Stimulated activated CD4-positive, alpha-beta T cell treated with anti-CD3 and anti-CD28 coated beads, Interleukin-12 subunit alpha, Interleukin-12 subunit beta, amount 100 ng/mL, for 4 hours (primary cell): ENCODE results near the gene HIP1R.
A peak's percentile ranks its signal among the peaks of the same experiment; 100 is the strongest.
"Not testable (repeated sequence)": the region's sequence is repeated elsewhere in the genome, so short reads cannot be mapped to it uniquely, and the experiment has no call there.

ENCODE experiments used
- DNase-seq: peaks from one replicate; pipeline ENCODE4 v3.0.0-alpha.2; 2020

Gene HIP1R

GRCh38 chr12:122862872-122863701 is 27.8 kb downstream of the HIP1R start:
- DNase-seq, result no peak

- DNase-seq, result no peak
These were observed 29.6 kb downstream of the HIP1R start for GRCh38 chr12:122864894-122865253.

GRCh38 chr12:122865268-122866231 is 30.3 kb downstream of the HIP1R start:
- DNase-seq, result no peak

- DNase-seq, result no peak
These were observed 31.1 kb downstream of the HIP1R start for GRCh38 chr12:122866379-122866778.

- no peak for DNase-seq
These were observed 31.8 kb downstream of the HIP1R start for GRCh38 chr12:122866950-122867607.

- no peak for DNase-seq
These were observed 32.6 kb downstream of the HIP1R start for GRCh38 chr12:122867691-122868461.

GRCh38 chr12:122868471-122869177 is 33.4 kb downstream of the HIP1R start:
- no peak for DNase-seq

GRCh38 chr12:122869207-122869973 is 34.1 kb downstream of the HIP1R start:
- DNase-seq, result no peak

GRCh38 chr12:122870163-122870842 is 35.0 kb downstream of the HIP1R start:
- DNase-seq, result no peak

- no peak for DNase-seq
These were observed 35.8 kb downstream of the HIP1R start for GRCh38 chr12:122870867-122871664.

GRCh38 chr12:122871851-122872780 is 36.9 kb downstream of the HIP1R start:
- DNase-seq, result peak; percentile 54

GRCh38 chr12:122872815-122873361 is 37.6 kb downstream of the HIP1R start:
- no peak for DNase-seq

GRCh38 chr12:122873540-122873939 is 38.3 kb downstream of the HIP1R start:
- DNase-seq, result no peak

GRCh38 chr12:122874081-122874480 is 38.8 kb downstream of the HIP1R start:
- DNase-seq, result peak; percentile 43

GRCh38 chr12:122875590-122876220 is 40.4 kb downstream of the HIP1R start:
- no peak for DNase-seq

GRCh38 chr12:122876281-122876680 is 41.0 kb downstream of the HIP1R start:
- not testable (repeated sequence) for DNase-seq

GRCh38 chr12:122876731-122877130 is 41.5 kb downstream of the HIP1R start:
- no peak for DNase-seq
